Type B pancreatic cell (in vitro differentiated cells): Measurements from ENCODE around the gene WASF3. TPM values are rescaled to one million over a fixed set of nuclear protein-coding genes. Genes with fewer than 3 reads are reported as not detected.
A peak's percentile ranks its signal among the peaks of the same experiment; 100 is the strongest.

Source experiments
- DNase-seq: peaks from one replicate; pipeline ENCODE4 v3.0.0; 2021; ENCODE audit warnings: mixed read lengths; ENCODE audit not compliant: unreplicated experiment; ENCODE audit errors: extremely low spot score
- H3K27ac Mint-ChIP-seq: 2 replicates; pipeline ENCODE4 v1.8.0; 2021; ENCODE audit warnings: mild to moderate bottlenecking, mixed read lengths
- H3K27me3 Mint-ChIP-seq: 2 replicates; pipeline ENCODE4 v1.8.0; 2021; ENCODE audit warnings: mixed read lengths
- H3K36me3 Mint-ChIP-seq: 2 replicates; pipeline ENCODE4 v1.8.0; 2021; ENCODE audit warnings: mixed read lengths
- H3K4me1 Mint-ChIP-seq: one replicate; pipeline ENCODE4 v1.8.0; 2021; ENCODE audit warnings: mixed read lengths; ENCODE audit not compliant: unreplicated experiment
- H3K4me3 Mint-ChIP-seq: 2 replicates; pipeline ENCODE4 v1.8.0; 2021; ENCODE audit warnings: mild to moderate bottlenecking, mixed read lengths
- H3K9me3 Mint-ChIP-seq: 2 replicates; pipeline ENCODE4 v1.8.0; 2021; ENCODE audit warnings: mixed read lengths
- total RNA-seq: library from RNA; stranded (reverse); gene quantifications from 2 replicates; pipeline ENCODE4 v1.2.1, GENCODE V29; 2021; ENCODE audit warnings: low replicate concordance
- TF ChIP-seq, protein P1 (sequence below): fragments of 200-600 bp; sonication (generic); conservative IDR thresholded peaks from 2 replicates; pipeline ENCODE4 v1.5.0; 2021; ENCODE audit warnings: antibody characterized with exemption, mild to moderate bottlenecking

The WASF3 gene
- total RNA-seq, 1 donor from 2014 or later, result 40.2 TPM

DNA sequence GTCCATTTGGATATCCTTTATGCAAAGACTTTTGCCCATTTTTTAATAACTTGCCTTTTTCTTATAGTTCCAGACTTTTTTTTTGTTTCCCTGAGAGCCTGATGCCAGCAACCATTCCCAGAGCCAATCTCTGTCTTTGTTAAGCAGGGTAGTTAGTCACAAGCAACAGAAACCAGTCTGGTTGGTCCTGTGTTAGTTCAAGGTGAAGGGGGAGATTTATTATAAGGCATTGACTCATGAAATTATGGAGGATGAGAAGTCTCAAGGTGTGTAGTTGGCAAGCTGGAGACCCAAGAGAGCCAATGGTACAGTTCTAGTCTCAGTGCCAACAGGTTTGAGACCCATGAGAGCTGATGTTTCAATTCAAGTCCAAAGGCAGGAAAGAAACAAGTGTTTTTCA, 170.2 kb downstream of the WASF3 start:
- peak; percentile 6 for DNase-seq
- H3K4me3 Mint-ChIP-seq, result no peak overlapping the region
- H3K4me1 Mint-ChIP-seq, result no peaks in the 10 kb centered on the region
- peaks cover 5% of the 10 kb centered on the region for H3K9me3 Mint-ChIP-seq
- TF ChIP-seq, protein P1, sequence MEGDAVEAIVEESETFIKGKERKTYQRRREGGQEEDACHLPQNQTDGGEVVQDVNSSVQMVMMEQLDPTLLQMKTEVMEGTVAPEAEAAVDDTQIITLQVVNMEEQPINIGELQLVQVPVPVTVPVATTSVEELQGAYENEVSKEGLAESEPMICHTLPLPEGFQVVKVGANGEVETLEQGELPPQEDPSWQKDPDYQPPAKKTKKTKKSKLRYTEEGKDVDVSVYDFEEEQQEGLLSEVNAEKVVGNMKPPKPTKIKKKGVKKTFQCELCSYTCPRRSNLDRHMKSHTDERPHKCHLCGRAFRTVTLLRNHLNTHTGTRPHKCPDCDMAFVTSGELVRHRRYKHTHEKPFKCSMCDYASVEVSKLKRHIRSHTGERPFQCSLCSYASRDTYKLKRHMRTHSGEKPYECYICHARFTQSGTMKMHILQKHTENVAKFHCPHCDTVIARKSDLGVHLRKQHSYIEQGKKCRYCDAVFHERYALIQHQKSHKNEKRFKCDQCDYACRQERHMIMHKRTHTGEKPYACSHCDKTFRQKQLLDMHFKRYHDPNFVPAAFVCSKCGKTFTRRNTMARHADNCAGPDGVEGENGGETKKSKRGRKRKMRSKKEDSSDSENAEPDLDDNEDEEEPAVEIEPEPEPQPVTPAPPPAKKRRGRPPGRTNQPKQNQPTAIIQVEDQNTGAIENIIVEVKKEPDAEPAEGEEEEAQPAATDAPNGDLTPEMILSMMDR, result no peak
- no peaks in the 10 kb centered on the region for H3K36me3 Mint-ChIP-seq
- no peak overlapping the region for H3K27ac Mint-ChIP-seq
- peaks cover 29% of the 10 kb centered on the region for H3K27me3 Mint-ChIP-seq

DNA sequence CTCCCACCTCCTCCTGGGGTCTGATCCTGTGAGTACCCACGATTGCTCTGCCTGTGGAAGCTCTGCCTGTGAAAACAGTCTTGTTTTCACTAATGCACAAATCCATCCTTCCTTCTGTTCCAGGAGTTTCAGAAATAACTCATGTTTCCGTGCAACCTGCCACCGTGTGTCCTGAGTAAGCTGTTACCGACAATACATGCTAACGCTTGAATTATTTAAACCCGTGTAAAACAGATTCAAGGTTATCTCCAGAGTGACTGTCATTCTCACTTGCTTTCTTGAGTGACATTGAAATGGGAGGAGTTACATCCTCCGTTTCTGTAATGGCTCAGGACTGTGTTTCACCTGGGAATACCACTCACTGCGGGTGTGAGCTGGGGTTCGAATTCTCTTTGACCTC, 178.2 kb downstream of the WASF3 start:
- no peak overlapping the region for H3K27ac Mint-ChIP-seq
- DNase-seq, result no peak
- no peak overlapping the region for H3K4me3 Mint-ChIP-seq

More for the DNA sequence above, 178.2 kb downstream of the WASF3 start:
- H3K36me3 Mint-ChIP-seq, result no peaks in the 10 kb centered on the region
- H3K4me1 Mint-ChIP-seq, result no peaks in the 10 kb centered on the region
- peaks cover 6% of the 10 kb centered on the region for H3K9me3 Mint-ChIP-seq
- TF ChIP-seq, protein P1, result no peak
- peaks cover 47% of the 10 kb centered on the region for H3K27me3 Mint-ChIP-seq

Other genes with a start within 250 kb of the WASF3 start
- gene GPR12, start 203.1 kb downstream of the WASF3 start, total RNA-seq, result 0.12 and 0.14 TPM in 2 replicates